Stimulated activated CD4-positive, alpha-beta T cell treated with anti-CD3 and anti-CD28 coated beads, Interleukin-15, amount 100 ng/mL, for 24 hours (primary cell): Measurements from ENCODE around the gene LDB2.

ENCODE experiments used
- DNase-seq: peaks from one replicate; pipeline ENCODE4 v3.0.0-alpha.2; 2020

Gene LDB2

DNA sequence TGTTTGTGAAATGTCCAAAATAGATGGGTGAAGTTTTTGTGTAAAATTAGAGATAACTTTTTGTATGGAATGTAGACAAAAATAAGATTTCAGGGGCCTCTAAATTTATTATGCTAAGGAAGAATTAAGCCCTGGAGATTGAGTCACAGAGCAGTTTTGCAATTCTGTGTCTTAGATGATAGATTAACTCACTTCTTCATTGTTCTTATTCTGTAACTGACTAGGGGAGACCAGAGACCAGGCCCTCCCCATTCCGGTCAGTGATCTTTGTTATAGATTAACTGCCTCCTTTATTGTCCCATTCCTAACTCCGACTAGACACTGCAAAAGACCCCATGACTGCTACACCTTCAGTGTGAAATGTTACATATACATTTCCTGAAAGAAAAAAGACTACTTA is 433.8 kb downstream of the LDB2 start:
- no peak for DNase-seq

DNA sequence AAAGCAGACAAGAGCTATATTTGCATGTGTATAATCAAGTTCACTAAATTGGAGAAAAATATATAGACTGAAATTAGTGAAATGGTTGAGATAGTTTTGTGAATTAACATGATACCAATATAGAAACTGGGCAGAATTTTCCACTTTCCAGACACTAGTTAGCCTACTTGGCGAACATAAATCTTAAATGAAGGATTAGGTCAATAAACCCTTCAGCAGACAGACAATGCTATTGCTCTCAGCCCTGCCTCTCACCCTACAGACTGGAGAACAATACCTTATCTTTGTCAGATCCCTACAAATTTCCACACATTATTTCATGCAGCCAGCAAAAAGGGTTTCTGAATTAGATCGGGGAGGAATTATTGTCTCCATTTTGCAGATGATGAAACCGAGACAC is 435.8 kb downstream of the LDB2 start:
- DNase-seq = no peak

DNA sequence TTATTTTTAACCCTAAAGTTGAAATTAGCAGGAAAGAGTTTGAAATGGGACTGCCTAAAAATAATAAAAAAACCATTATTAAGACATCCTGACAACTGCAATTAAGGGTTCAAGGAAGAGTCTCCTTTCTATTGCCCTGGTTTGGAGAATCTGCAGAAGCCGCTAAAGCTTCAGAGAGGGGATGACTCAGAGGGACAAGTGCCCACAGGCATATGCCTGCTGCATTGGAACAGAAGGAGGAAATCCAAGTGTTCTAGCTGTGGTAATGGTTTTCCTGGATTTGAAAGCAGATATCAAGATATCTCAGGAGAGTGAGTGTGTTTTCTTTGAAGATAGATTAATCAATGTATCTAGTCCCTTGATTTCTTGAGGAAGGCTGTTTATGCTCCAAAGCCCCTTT is 437.1 kb downstream of the LDB2 start:
- DNase-seq = no peak

DNA sequence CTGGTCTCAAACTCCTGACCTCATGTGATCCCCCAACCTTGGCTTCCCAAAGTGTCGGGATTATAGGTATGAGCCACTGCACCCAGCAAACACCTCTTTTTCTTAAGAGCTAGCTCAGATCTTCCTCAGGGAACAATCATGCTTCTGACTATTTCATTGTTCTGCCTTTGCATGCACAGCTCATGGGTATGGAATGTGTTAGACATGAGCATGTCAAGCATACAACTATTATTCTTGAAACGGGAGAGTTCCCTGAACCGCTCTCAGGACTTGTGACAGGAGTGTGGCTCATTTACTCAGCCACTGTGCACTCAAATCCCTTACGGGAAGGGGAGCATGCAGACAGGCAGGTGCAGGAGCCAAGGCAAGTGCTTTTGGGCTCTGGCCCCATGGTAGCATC is 440.5 kb downstream of the LDB2 start:
- DNase-seq = no peak
